ENCODE data around the gene LGALSL. TPM values are rescaled to one million over a fixed set of nuclear protein-coding genes. Genes with fewer than 3 reads are reported as not detected.

Gene LGALSL
- total and polyA plus RNA-seq, 9 of the 15 experiments (the other 6 are each of a cell fraction or from before 2014, with no cell fraction given) = 0.04 to 0.29 (median 0.14) TPM; not detected in 3

- TF ChIP-seq CEBPZ (IDR thresholded peaks at IDR 0.05; ENCODE audit: borderline replicate concordance, low read depth, low read length) = no peak
These were observed 29.5 kb upstream of the LGALSL start (continued) for GRCh38 chr2:64424416-64424987.

- no peak overlapping the region for H3K27ac ChIP-seq (ENCODE audit: extremely low read depth, low read depth, low read length)
- H4K20me1 ChIP-seq (replicated peaks; ENCODE audit: control insufficient read depth, insufficient read depth, low read length) = no peaks in the 10 kb centered on the region
- H3K9me1 ChIP-seq (ENCODE audit: control insufficient read depth, insufficient read depth, low read length) = no peaks in the 10 kb centered on the region
- ATAC-seq (no peak), FAIRE-seq (no peak), DNase-seq (ENCODE audit: extremely low read depth in 1 of 4, low spot score in 3 of 4) (no peak)
- 3% methylated on average over 5 of the region's 5 CpGs for WGBS (ENCODE audit: insufficient coverage, low coverage, missing lambda C conversion rate)
- H3K4me1 ChIP-seq (replicated peaks in 1 of 2; ENCODE audit: control insufficient read depth in 2 of 2, insufficient read depth in 2 of 2, low read length in 2 of 2) = no peaks in the 10 kb centered on the region
- no peaks in the 10 kb centered on the region for H3K9me3 ChIP-seq (replicated peaks; ENCODE audit: control insufficient read depth, insufficient read depth, low read depth, low read length)
- H3K27me3 ChIP-seq (ENCODE audit: control insufficient read depth in 2 of 2, insufficient read depth in 2 of 2, low read length in 2 of 2) = no peaks in the 10 kb centered on the region
- POLR2A ChIA-PET = interaction anchor here (0.7 kb wide), 1 partner anchor 291 kb away, joined by 3 read pairs; no protein-coding TSS in a partner anchor
- TF ChIP-seq SAP30 (IDR thresholded peaks at IDR 0.05; ENCODE audit: borderline replicate concordance, insufficient read depth, low read depth, low read length, poor library complexity, severe bottlenecking) (no peak), FOXA3 (CRISPR knock-in tag; conservative IDR thresholded peaks at IDR 0.05 in 1 of 2, IDR thresholded peaks at IDR 0.05 in 1 of 2) (peak in 1 of 2 experiments; percentile 52; a peak in 2 of 4 replicates), ZNF75A (CRISPR knock-in tag; IDR thresholded peaks at IDR 0.05) (no peak), HSF4 (CRISPR knock-in tag; IDR thresholded peaks at IDR 0.05; ENCODE audit: borderline replicate concordance) (no peak), WHSC1 (IDR thresholded peaks at IDR 0.05; ENCODE audit: low read length) (no peak), BRCA1 (IDR thresholded peaks at IDR 0.05) (no peak), BRCA1 (CRISPR knock-in tag; IDR thresholded peaks at IDR 0.05) (no peak), HEY1 (CRISPR knock-in tag; IDR thresholded peaks at IDR 0.05; ENCODE audit: borderline replicate concordance) (no peak), KLF1 (tag; IDR thresholded peaks at IDR 0.05) (no peak)
- no TSS peak for BruUV-seq (replicated peaks)
- CTCF ChIA-PET (ENCODE audit: low intra/inter-chr PET ratio) = no interaction called here
- no peak overlapping the region for H3K9ac ChIP-seq (ENCODE audit: insufficient read depth in 1 of 2, low read depth in 2 of 2, low read length in 2 of 2)
- no peak overlapping the region for H3K4me3 ChIP-seq
- H2AFZ ChIP-seq (ENCODE audit: low read depth, low read length) = no peak overlapping the region
- no peaks in the 10 kb centered on the region for H3K79me2 ChIP-seq (ENCODE audit: control insufficient read depth, insufficient read depth, low read length)
- no peak overlapping the region for H3K4me2 ChIP-seq (ENCODE audit: insufficient read depth, low read length)
- intact Hi-C loops (cut with micrococcal nuclease) (no loop called here), in situ Hi-C loops (cut with MboI) (no loop called here)
- H3K36me3 ChIP-seq (ENCODE audit: control insufficient read depth, insufficient read depth, low read length) = no peaks in the 10 kb centered on the region
These were observed 27.6 kb upstream of the LGALSL start for GRCh38 chr2:64426183-64426952.

Data from K562 (cell line).